K562 (cell line): Measurements from ENCODE around the gene ATXN7L1. TPM values are rescaled to one million over a fixed set of nuclear protein-coding genes. Genes with fewer than 3 reads are reported as not detected.

ENCODE experiments used
- CREBBP ChIP-seq: IDR thresholded peaks from one replicate; pipeline ENCODE4 v1.6.1; 2012; ENCODE audit warnings: low read depth, mild to moderate bottlenecking, control low read depth, inconsistent platforms, low read length
- CREM ChIP-seq: IDR thresholded peaks from 2 replicates; pipeline ENCODE4 v1.6.1; 2014; ENCODE audit warnings: antibody characterized with exemption, low read depth
- ETS2 ChIP-seq: IDR thresholded peaks from 2 replicates; pipeline ENCODE4 v1.6.1; 2016; ENCODE audit warnings: borderline replicate concordance, missing genetic modification characterization, mild to moderate bottlenecking, moderate library complexity, missing compliant biosample characterization; ENCODE audit not compliant: poor library complexity, severe bottlenecking
- KAT8 ChIP-seq: fragments of 450-650 bp; IDR thresholded peaks from 2 replicates; pipeline ENCODE4 v1.6.1; 2016; ENCODE audit warnings: low read depth, mild to moderate bottlenecking
- MAZ ChIP-seq, 2 experiments: fragments of 450-650 bp in 1 of 2; sonication (generic) in 1 of 2; formaldehyde crosslinking; IDR thresholded peaks in 1 of 2; conservative IDR thresholded peaks in 1 of 2; 2 replicates each; pipeline versions ENCODE4 v1.4.0 to v1.5.0; 2020; ENCODE audit warnings: mild to moderate bottlenecking in 1 of 2, missing genetic modification reagents in 1 of 2
- RB1 ChIP-seq: fragments of 450-650 bp; IDR thresholded peaks from 2 replicates; pipeline ENCODE4 v1.6.1; 2017; ENCODE audit warnings: low read depth, mild to moderate bottlenecking
- ZNF766 ChIP-seq: fragments of 200-800 bp; sonication (Bioruptor generic); conservative IDR thresholded peaks from 2 replicates; pipeline ENCODE4 v1.6.1; 2016; ENCODE audit warnings: missing genetic modification characterization, missing compliant biosample characterization
- polyA plus RNA-seq, 8 experiments: library from polyadenylated mRNA; depleted of rRNA in 4 of 8; stranded (reverse) in 5 of 8; unstranded in 3 of 8; fragments of >200 nt; fragmentation: Nextera tagmentation in 2 of 8; fragmentation: Illumina TruSeq in 1 of 8; extraction: Ambion mirVana in 2 of 8; extraction: Trizol in 1 of 8; gene quantifications; 2 replicates each; pipeline versions ENCODE4 v1.2.1 to v1.2.3, GENCODE V29; 2011 to 2014; ENCODE audit warnings: inconsistent platforms in 1 of 8, missing spikeins in 1 of 8
- total RNA-seq, 7 experiments: library from RNA; depleted of rRNA in 6 of 7; stranded (reverse); fragments of >200 nt in 6 of 7; fragmentation: Illumina TruSeq in 2 of 7; extraction: Trizol in 2 of 7; gene quantifications; 2 replicates each; pipeline versions ENCODE4 v1.2.1 to v1.2.3, GENCODE V29; 2011 to 2021; ENCODE audit warnings: low replicate concordance in 1 of 7
- TF ChIP-seq, protein P1 (sequence below): fragments of 250-450 bp; sonication (Bioruptor Pico); IDR thresholded peaks from 2 replicates; pipeline ENCODE4 v1.9.0; 2021; ENCODE audit warnings: mild to moderate bottlenecking, inconsistent platforms

Gene ATXN7L1
- total and polyA plus RNA-seq, 9 of the 15 experiments (the other 6 are each of a cell fraction or from before 2014, with no cell fraction given), result 6.6 to 13.7 (median 10.7) TPM

DNA sequence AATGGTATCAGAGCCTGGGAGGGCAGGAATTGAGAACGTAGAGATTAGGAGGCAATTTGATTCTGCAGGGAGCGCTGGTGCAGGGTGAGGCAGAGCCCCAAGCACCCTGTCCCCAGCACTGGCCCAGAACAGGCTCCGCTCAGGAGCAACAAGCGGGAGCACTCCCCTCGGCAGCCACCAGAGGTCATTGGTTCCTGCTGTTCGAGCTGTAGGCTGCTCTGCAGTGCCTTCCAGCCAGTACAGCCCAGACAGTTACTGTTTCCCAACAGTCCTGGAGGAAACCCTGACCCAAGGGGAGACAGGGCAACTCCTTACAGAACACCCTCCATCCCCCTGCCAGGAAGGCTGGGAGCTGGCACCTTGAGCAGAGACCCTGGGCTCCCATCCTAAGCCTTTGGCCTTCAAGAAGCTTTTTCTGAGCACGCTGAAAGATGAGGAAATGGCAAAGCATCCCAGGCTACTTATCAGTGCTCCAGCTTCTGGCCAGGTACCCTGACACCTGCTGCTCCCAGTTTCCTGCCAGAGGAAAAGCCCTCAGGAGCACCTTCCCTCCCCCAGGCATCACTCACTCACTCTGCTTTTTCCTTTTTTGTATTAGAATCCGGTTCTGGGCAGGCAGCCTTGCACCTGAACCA lies 223.9 kb downstream of the ATXN7L1 start (continued):
- TF ChIP-seq, protein P1, sequence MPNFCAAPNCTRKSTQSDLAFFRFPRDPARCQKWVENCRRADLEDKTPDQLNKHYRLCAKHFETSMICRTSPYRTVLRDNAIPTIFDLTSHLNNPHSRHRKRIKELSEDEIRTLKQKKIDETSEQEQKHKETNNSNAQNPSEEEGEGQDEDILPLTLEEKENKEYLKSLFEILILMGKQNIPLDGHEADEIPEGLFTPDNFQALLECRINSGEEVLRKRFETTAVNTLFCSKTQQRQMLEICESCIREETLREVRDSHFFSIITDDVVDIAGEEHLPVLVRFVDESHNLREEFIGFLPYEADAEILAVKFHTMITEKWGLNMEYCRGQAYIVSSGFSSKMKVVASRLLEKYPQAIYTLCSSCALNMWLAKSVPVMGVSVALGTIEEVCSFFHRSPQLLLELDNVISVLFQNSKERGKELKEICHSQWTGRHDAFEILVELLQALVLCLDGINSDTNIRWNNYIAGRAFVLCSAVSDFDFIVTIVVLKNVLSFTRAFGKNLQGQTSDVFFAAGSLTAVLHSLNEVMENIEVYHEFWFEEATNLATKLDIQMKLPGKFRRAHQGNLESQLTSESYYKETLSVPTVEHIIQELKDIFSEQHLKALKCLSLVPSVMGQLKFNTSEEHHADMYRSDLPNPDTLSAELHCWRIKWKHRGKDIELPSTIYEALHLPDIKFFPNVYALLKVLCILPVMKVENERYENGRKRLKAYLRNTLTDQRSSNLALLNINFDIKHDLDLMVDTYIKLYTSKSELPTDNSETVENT (CRISPR knock-in tag), result no peak
- TF ChIP-seq ZNF766 (CRISPR knock-in tag), result no peak
- no peak for TF ChIP-seq CREBBP
- TF ChIP-seq CREM, result 0 out of 2 replicates have a peak, but pooled peaks have one; percentile 35
- no peak for TF ChIP-seq ETS2
- TF ChIP-seq RB1, result peak; percentile 59; the same call in 1 of the 2 replicates
- TF ChIP-seq KAT8, result no peak
- TF ChIP-seq MAZ (CRISPR knock-in tag; conservative IDR thresholded peaks at IDR 0.05 in 1 of 2, IDR thresholded peaks at IDR 0.05 in 1 of 2), result 0 out of 4 replicates have a peak, but pooled peaks of 1 of the 2 experiments have one; percentile 20
